ENCODE data around the gene APEH. TPM values are rescaled to one million over a fixed set of nuclear protein-coding genes. Genes with fewer than 3 reads are reported as not detected.
"Not testable (repeated sequence)": the region's sequence is repeated elsewhere in the genome, so short reads cannot be mapped to it uniquely, and the experiment has no call there.

The APEH gene
- total RNA-seq, 1 donor from 2014 or later = 92.1 TPM

DNA sequence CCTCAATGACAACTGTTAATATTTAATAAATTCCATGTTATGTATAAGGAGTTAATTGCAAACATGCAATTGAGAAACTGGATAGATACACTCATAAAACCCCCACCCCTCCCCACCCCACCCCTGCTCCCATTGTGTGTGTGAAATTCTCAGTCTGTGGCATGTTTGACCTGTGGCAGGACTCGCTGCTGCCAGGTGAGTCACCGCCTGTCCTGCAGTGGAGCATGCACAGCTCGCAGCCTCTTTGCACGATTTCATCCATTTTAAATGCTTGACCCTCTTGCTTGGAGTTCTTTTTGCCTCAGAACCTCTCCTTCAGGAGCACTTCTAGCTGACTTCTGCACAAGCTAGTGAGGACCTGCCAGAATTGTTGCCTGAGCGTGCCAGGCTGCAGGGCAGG lies 5.3 kb upstream of the APEH start:
- DNase-seq (ENCODE audit: low read depth in 2 of 2) = no peak

DNA sequence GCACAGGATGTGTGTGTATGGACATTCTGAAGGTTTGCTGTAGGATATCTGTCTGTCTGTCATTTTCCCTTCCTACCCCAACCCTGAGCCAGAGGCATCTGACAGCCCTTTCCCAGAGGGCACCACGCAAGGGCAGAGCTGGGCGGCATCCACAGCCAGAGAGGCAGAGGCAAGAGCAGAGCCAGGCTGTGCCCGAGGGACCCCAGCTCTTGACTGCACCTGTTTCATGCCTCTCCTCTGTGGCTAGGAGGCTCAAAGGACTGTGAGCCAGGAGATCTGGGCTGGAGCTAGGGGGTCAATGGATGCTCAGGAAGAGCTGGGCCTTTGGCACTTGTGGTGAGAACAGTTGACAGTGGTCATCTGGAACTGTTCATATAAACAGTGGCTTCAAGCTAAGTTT lies 4.8 kb upstream of the APEH start:
- DNase-seq (ENCODE audit: low read depth in 2 of 2) = no peak

DNA sequence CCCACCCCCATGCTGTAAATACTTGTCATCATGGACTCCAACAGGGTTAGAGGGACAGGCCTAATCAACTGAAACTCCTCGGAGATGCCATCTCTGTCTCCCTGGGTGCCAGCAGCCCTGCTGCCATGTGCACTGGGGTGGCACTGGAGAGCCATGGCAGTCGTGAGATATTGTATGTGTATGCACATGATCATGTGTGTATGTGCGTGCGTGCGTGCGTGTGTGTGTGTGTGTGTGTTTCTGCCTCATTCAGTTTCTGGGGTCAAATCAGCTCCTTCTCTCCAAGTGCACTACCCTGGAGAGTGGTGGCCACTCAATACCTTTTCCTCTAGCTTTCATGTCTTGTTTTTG lies 3.2 kb upstream of the APEH start:
- DNase-seq (ENCODE audit: low read depth in 2 of 2) = no peak

DNA sequence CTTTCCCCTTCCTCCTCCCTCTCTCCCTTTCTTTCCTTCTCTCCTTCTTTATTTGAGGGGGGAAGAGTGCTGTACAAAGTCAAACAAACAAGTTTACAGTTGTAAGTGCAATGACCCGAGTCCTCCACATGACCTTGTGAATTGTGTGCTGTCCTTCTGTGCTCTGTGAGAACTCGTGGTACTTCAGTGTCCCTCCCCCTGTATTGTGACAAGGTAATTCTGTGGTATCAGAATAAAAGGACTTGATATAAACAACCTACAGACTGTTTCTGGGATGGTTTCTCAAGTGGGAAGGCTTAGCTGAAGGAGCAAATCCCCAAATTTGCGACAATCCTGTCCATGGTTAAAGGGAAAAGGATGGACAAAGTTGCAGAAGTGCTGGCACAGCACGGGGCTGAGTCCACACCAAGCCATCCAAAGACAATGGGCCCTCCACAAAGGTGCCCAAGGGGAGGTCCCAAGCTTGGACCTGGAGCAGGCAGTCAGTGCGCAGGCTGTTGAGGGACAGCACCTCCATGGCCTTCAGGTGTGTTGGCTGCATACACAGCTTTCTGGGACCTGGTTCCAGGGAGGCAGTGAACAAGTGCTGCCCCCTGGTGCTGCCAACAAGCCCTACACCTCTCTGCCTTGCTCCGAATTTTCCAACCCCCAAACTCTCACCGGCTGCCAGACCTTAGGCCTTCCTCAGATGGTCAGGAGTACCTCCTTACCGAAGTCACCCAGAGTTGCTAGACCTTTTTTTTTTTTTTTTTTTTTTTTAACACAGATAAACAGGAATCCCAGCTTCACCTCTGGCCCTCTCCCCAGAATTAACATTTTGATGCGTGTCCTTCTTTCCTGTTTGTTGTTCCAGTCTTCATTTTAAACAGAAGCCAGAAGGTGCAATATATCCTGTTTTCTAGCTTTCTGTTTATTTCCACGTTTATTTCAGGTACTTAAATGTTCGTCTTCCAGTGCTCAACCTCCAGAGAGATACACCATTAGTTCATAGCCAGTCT lies 2.6 kb upstream of the APEH start:
- DNase-seq (ENCODE audit: low read depth in 2 of 2) = peak; percentile 61 to 78

DNA sequence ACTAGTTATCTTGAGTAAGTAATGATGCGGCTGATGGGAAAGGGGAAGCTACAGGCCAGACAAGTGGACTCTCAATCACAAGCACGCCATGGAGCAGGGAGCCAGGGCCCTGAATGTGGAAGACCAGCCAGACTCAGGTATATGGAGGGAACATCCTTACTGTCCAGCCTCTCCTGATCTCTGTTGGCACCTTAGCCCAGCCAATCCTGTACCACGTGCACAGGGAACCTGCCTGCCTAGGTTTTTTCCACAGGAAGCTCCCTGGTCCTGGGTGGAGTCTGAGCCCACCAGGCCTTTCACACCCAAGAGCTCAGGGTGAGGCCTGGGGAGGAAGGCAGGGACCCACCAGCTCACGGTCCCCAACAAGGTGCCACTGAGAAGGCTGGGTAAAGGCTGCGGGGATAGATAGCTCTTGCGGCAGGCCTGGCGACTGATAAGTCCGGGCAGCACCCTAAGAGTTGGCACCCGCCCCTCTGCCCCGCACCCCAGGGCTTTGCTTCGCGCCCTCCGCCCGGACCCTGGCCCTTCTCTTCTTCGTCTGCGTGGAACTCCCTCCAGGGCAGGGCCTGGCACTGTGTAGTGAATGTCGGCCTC lies 933 bp upstream of the APEH start:
- peak; percentile 8 to 55 for DNase-seq (ENCODE audit: low read depth in 2 of 2)

DNA sequence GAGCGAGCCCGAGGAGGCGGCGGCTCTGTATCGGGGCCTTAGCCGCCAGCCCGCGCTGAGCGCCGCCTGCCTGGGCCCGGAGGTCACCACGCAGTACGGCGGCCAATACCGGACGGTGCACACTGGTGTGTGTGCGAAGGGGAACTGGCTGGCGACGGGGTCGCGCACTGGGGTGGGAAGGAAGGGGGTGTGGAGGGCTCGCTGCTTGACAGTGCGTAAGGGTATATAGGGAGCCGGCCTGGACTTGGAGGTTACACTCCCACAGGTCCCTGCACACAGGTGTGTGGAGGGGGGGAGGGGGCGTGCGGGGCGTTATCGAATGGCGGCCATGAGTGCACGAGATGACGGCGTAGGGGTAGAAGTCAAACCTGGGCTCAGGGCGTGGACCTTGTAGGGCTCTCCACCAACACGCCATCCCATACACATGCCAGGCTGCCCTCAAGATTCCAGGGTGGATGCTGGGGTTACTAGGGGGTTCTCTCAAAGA lies 389 bp downstream of the APEH start:
- no peak for DNase-seq (ENCODE audit: low read depth in 2 of 2)

DNA sequence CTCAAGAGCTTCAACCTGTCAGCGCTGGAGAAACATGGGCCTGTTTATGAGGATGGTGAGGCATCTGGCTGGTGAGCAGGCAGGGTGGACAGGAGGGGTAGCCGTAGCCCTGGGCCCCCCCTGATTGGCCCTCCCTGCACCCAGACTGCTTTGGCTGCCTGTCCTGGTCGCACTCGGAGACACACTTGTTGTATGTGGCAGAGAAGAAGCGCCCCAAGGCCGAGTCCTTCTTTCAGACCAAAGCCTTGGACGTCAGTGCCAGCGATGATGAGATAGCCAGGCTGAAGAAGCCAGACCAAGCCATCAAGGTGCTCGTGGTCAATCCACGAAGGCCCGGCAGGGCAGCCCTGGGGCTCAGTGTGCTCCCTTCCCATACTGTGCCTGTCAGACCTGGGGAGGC lies 1.8 kb downstream of the APEH start:
- no peak for DNase-seq (ENCODE audit: low read depth in 2 of 2)

DNA sequence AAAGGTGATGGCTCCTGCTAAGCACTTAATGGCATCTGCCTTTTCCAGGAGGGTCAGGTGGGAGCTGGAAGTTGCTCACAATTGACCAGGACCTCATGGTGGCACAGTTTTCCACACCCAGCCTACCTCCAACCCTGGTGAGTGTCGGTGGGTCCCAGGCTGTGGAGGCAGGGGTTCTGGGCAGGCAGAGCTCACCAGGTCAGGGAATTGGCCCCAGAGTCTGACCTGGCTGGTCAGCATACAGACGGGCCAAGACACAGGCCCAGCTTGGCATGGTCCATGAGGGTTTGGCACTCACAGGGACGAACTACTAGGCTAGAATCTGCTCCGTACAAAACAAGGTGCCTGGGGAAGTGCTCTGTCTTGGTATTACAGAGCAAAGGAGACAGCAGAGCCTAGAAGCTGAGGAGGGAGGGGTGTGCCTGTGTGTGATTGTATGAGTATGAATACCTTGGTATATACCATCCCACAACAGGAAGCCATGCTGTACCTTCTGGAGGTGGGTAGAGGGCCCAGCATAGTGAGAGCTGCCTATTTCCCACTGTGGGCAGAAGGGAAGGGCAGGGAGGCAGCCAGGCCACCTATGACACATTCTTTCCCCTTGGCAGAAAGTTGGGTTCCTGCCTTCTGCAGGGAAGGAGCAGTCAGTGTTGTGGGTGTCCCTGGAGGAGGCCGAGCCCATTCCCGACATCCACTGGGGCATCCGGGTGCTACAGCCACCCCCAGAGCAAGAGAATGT lies 6.5 kb downstream of the APEH start:
- no peak for DNase-seq (ENCODE audit: low read depth in 2 of 2)

DNA sequence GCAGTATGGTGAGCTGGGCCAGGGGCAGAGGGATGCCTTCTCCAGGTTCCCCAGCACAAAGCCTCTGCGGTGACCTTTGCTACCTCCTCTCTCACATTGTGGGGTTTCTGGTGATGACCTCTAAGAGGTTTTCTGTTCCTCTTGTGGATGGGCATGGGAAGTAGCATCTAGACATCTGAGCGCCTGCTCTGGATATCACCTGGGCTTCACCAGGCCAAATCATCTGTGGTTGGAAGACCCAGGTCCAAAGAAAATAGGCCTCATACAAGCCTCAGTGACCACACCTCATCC lies 7.0 kb downstream of the APEH start:
- no peak for DNase-seq (ENCODE audit: low read depth in 2 of 2)

DNA sequence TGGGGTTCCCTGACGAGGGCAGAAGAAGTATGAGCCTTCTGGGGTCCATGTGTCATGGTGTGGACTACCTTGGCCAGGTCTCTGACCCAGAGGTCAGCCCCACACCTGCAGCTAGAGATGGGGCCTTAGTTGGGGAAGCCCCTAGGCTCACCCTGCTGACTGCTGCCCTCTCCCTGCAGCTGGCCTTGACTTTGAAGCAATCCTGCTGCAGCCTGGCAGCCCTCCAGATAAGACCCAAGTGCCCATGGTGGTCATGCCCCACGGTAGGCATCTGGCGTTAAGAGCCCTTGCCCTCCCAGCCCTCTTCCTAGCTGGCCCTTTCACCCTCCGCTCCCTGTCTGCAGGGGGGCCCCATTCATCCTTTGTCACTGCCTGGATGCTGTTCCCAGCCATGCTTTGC lies 7.4 kb downstream of the APEH start:
- no peak for DNase-seq (ENCODE audit: low read depth in 2 of 2)

DNA sequence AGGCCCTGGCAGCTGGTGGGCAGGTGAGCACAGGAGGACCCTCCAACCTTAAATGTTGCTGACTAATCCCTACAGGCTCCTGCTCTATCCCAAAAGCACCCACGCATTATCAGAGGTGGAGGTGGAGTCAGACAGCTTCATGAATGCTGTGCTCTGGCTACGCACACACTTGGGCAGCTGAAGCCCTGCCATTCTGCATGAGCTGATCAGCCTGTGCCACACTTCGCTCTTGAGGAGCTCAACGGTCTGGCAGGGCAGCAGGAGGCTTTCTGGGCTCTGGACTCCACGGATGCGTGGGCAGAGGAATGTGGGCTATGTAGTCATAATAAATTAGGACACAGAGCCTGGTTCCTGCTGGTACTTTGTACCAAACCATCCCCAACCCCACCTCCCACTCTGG lies 9.0 kb downstream of the APEH start:
- DNase-seq (ENCODE audit: low read depth in 2 of 2) = no peak

DNA sequence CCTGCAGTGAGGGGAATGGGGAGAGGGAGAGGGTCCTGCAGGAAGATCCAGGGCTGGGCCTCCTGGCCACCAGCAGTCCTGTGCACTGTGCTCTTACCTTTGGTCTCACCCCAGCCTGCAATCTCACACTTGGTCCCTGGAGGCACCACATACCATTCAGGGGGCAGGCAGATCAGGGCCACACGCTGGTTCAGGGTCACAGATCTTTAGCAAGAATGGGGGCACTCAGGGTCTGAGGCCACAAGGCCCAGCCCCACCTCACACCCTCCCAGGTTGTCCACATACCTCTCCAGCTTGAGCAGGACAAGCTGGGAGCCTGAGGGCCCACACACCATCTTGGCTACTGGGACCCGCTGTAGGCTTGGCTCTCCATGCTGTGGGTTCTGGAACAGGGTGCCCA lies 10.3 kb downstream of the APEH start:
- not testable (repeated sequence) for DNase-seq (ENCODE audit: low read depth in 2 of 2)

DNA sequence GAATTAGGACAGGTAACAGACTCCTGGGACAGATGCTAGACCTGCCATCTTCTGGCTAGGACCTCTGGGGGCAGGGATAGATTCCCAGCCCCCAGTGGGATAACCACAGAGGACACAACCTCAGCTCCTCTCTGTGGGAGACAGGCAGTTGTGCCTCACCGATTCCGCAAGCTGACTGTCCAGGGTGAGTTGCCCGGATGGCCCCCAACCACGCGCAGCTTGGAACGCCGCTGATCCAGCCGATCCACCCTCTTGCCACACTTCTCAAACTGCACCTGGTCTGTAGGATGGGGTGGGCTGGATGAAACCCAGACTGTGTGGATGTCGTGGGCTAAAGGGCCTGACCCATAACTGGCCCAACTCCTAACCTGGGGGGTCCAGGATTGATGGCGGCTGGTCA lies 11.0 kb downstream of the APEH start:
- DNase-seq (ENCODE audit: low read depth in 2 of 2) = not testable (repeated sequence)

DNA sequence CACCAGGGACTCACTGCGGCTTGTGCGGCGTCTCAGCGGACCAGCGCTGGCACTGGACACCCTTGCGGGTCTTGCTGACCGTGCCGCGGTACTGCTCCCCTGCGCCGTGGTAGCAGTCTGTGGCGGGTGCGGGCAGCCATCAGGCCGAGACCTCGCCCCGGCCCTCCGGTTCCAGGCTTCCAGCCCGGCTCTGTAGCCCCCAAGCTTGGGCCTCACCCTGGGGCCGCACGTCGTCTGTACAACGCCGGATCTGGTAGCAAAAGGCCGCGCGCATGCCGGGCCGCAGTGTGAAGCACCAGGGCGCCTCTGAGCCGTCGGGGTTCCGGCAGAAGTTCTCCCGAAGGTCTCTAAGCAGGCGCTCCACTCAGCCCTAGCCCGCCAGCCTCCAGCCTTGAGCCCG lies 11.7 kb downstream of the APEH start:
- DNase-seq (ENCODE audit: low read depth in 2 of 2) = not testable (repeated sequence)

DNA sequence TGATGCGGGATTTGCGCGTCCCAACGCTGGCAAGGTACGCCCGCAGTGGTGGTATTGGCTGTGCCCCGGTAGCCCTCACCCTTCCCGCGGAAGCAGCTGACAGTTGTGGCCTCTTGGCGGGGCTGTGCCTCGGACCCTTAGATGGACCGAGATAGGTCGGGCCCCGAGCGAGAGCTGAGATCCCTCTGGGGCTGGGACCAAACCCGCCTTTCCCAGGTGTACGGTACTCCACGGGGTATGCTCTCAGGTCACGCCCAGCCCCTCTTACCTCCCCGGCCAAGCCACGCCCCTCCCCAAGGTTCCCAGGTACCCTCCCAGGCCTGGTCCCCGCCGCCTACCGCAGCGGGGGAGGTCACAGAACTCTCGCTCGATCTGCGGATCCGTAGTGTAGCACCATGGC lies 12.2 kb downstream of the APEH start:
- not testable (repeated sequence) for DNase-seq (ENCODE audit: low read depth in 2 of 2)

DNA sequence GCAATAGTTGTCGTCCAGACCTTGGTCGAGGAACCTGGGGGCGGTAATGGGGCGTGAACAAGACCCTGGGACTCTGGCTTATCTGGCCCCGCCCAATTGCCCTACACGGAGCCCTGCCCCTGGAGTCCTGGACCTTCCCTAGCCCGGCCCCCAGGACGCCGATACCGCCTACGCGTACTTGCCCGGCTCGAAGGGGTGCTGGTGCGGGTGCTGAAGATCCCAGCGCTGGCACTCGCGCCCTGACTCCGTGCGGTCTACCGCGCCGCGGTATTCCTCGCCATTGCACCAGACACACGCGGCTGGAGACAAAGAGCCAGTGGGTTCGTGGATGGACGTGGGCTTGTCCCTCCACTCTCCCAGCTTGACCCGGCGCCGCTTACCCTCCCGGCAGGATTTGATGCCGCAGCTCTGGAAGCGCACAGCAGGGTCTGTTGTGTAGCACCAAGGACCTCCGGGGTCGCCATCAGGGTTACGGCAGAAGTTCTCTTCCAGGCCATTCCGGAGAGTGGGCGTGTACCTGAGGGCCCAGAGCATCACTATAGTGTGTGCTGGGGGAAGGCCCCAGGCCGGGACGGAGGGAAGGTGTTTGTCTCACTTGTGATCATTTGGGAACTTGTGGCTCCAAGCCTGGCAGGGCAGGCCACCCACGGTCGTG lies 12.7 kb downstream of the APEH start:
- DNase-seq (ENCODE audit: low read depth in 2 of 2) = not testable (repeated sequence)

DNA sequence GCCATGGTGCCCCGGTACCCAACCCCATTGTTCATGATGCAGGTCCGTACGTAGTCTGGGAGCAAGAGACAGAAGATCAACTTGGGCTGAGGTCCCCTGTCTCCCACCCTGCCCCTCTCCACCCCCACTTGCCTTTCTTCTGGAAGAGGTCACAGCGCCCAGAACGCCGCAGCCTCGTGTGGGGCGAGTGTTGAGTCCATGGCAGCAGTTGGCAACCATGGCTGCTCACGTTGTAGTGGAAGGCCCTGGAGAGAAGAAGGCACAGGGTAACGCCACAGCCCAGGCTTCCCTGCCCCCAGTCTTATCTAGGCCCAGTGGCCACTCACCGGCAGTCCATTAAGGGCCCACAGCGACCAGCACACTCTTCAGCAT lies 13.3 kb downstream of the APEH start:
- DNase-seq (ENCODE audit: low read depth in 2 of 2) = not testable (repeated sequence)

DNA sequence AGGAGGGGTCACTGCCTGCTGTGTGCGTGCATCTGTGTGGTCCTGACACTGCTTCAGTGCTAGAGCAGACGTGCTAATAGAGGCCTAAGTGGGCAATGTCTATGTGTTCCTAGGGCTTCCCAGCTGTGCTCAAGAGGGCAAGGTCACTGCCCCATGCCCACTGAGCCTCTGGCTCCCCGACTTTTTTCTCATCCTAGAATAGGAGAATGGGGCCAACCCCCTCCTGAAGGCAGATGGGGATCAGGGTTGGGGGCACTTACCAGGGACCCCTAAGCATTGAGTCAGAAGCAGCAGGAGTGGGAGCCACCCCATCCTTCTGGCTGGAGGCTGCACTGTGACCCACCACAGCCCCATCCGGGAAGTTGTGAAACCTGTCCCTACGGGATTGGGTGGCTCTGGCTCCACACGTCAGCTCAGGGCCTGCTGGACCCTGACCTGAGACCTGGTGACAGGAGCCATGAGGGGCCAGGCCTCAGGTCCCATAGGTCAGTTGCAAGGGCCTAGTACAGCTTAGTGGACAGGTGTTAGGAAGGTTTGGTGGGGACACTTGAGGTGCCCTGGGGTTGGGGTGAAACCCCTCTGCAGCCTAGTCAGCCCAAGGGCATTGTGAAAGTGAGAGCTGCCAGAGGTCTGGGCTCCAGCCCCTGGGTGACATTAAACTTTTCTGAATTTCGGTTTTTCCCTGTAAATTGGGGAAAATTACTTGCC lies 14.3 kb downstream of the APEH start:
- not testable (repeated sequence) for DNase-seq (ENCODE audit: low read depth in 2 of 2)

DNA sequence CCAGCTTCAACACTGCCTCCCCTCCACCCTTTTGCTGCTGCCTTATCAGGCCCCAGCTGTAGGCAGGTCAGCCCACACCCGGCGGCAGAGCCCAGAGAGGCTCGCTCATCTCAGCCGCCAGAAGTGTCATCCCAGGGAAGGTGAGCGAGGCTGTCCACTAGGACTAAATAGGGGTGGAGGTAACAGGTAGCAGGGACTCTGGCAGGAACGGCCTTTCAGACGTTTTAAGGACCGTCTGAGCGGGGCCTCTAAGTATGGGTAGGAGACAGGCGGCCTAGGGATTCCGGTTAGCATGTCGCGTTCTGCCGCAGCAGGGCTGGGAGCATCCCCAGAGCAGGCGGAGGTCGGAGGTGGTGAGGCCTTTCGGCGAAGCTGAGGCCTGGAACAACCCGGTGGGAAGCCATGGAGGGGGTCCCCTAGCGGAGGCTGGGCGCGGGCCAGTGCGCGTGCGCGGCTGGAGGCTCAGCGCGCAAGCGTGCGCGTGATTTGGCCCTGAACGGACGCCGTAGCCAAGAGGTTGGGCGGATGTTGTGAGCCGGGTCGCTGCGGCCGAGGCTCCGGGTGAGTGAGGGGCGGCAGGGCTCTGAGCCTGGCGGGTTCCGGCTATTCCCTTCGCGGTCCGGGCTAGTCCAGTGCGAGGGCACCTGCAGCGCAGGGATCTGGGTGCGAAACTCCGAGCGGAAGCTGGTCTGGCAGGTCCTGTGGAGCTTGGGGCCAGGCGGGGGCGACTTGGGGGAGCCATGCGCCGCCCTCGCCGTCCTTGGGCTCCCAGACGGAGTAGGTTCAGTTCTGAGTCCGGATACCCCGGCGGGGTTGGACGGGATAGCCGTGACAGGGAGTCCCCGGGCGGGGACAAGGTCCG lies 15.1 kb downstream of the APEH start, which contains the start of the genes MST1 and RNF123:
TSS of gene MST1 (minus strand) at position 429 of the 862 bp plus-strand sequence. CDS start 783 bp downstream, outside the sequence.
TSS of gene RNF123 (plus strand) at position 512 of the 862 bp plus-strand sequence. CDS start 1,609 bp downstream, outside the sequence.
- peak; percentile 93 to 95 for DNase-seq (ENCODE audit: low read depth in 2 of 2)
